ENCODE data around the gene TMEM214.

The TMEM214 gene

GRCh38 chr2:27086090-27086723, 53.4 kb downstream of the TMEM214 start:
- peak; percentile 99 for DNase-seq

- DNase-seq = no peak
Observed at GRCh38 chr2:27086724-27087593, 54.2 kb downstream of the TMEM214 start, which contains the start of gene KHK. Gene KHK (plus strand): TSS chr2:27086772. CDS start chr2:27087260, 488 bp downstream.

- no peak for DNase-seq
Observed at GRCh38 chr2:27087823-27088410, 55.2 kb downstream of the TMEM214 start.

- no peak for DNase-seq
Observed at GRCh38 chr2:27088634-27089033, 55.9 kb downstream of the TMEM214 start.

- no peak for DNase-seq
Observed at GRCh38 chr2:27089111-27089954, 56.6 kb downstream of the TMEM214 start.
